ENCODE results near the gene LRRC31.

DNA sequence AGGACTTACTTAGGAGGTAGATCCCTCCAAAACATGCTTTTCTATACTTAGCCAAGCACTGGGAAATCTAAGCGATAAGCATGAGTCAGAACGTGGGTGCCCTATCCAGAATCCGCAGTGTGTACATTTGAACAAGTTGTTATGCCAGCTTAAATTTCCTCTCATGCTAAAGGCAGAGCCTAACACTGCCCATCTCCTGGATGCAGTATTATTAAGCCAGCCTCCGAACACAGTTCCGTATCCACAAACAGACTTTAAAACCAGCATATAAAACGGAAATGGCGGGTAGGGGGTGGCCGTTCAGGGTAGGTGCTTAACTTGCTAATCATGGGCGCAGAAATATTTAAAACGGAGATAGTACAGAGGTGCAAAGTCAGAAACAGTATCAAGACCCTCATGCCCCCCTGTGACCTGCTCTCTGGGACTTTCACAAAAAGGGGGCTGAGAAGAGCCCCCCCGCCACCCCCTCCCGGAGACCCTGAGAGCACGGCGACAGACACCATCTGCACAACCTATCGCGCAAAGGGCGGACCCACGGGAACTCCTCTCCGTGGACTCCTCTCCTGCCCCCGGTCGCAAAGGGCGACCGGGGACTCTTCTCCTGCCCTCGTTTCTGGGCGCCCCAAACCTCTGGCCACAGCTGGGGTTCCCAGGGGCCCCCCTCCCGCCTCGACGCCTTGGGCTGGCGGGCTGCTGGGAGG lies 58.0 kb downstream of the LRRC31 start:
- TF ChIP-seq, protein P1, sequence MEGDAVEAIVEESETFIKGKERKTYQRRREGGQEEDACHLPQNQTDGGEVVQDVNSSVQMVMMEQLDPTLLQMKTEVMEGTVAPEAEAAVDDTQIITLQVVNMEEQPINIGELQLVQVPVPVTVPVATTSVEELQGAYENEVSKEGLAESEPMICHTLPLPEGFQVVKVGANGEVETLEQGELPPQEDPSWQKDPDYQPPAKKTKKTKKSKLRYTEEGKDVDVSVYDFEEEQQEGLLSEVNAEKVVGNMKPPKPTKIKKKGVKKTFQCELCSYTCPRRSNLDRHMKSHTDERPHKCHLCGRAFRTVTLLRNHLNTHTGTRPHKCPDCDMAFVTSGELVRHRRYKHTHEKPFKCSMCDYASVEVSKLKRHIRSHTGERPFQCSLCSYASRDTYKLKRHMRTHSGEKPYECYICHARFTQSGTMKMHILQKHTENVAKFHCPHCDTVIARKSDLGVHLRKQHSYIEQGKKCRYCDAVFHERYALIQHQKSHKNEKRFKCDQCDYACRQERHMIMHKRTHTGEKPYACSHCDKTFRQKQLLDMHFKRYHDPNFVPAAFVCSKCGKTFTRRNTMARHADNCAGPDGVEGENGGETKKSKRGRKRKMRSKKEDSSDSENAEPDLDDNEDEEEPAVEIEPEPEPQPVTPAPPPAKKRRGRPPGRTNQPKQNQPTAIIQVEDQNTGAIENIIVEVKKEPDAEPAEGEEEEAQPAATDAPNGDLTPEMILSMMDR (conservative IDR thresholded peaks at IDR 0.05), result no peak
- no peak for TF ChIP-seq ZFX (IDR thresholded peaks at IDR 0.05)
